Activated CD4-positive, alpha-beta memory T cell treated with anti-CD3 and anti-CD28 coated beads, Interleukin-2, amount 10 ng/mL, durations not matched to agents 7 days and 5 days (primary cell): ENCODE data around the gene STK4. TPM values are rescaled to one million over a fixed set of nuclear protein-coding genes. Genes with fewer than 3 reads are reported as not detected.
"Not testable (repeated sequence)": the region's sequence is repeated elsewhere in the genome, so short reads cannot be mapped to it uniquely, and the experiment has no call there.

Experiments
- CTCF ChIA-PET: fragments of 350-600 bp; sonication (Branson Sonifier 250); formaldehyde crosslinking; loops from one replicate; lab custom pipeline; 2021; ENCODE audit warnings: antibody characterized with exemption, inconsistent platforms; lab: Charles Lee
- POLR2A ChIA-PET: fragments of 350-600 bp; sonication (Branson Sonifier 250); formaldehyde crosslinking; loops from one replicate; lab custom pipeline; 2021; ENCODE audit warnings: antibody characterized with exemption; lab: Charles Lee
- DNase-seq: peaks from one replicate; pipeline ENCODE4 v3.0.0-alpha.2; 2020
- H3K27ac Mint-ChIP-seq: one replicate; pipeline ENCODE4 v1.8.0; 2021; ENCODE audit warnings: mild to moderate bottlenecking, mixed read lengths
- H3K27me3 Mint-ChIP-seq: one replicate; pipeline ENCODE4 v1.8.0; 2021; ENCODE audit warnings: mixed read lengths
- H3K36me3 Mint-ChIP-seq: one replicate; pipeline ENCODE4 v1.8.0; 2021; ENCODE audit warnings: low read depth, mixed read lengths
- H3K4me1 Mint-ChIP-seq: one replicate; pipeline ENCODE4 v1.8.0; 2021; ENCODE audit warnings: mixed read lengths
- H3K4me3 Mint-ChIP-seq: one replicate; pipeline ENCODE4 v1.8.0; 2021; ENCODE audit warnings: mild to moderate bottlenecking, mixed read lengths
- H3K9me3 Mint-ChIP-seq: one replicate; pipeline ENCODE4 v1.8.0; 2021; ENCODE audit warnings: mixed read lengths
- total RNA-seq, 2 experiments: library from RNA; stranded (reverse); gene quantifications; one replicate each; pipeline ENCODE4 v1.2.3, GENCODE V29; 2021

The STK4 gene
- total RNA-seq, 2 experiments from 2014 or later = 204 to 213 TPM

- POLR2A ChIA-PET = interaction anchor here (0.9 to 1.5 kb wide), 3 partner anchors 12 to 29 kb away, joined by 4 read pairs; no protein-coding TSS in a partner anchor
- no peaks in the 10 kb centered on the region for H3K27me3 Mint-ChIP-seq
- H3K9me3 Mint-ChIP-seq = no peaks in the 10 kb centered on the region
- no peak overlapping the region for H3K27ac Mint-ChIP-seq
- no peak overlapping the region for H3K4me3 Mint-ChIP-seq
- H3K4me1 Mint-ChIP-seq = peaks cover 40% of the 10 kb centered on the region
- CTCF ChIA-PET = interaction anchor here (0.6 to 1.3 kb wide), 3 partner anchors 8 to 173 kb away, joined by 3 to 7 read pairs (median 4); no protein-coding TSS in a partner anchor
- peaks cover 78% of the 10 kb centered on the region for H3K36me3 Mint-ChIP-seq
- no peak for DNase-seq
Observed at GRCh38 chr20:45019027-45019761, 52.9 kb downstream of the STK4 start.

GRCh38 chr20:45019762-45020123 lies 53.4 kb downstream of the STK4 start:
- no peak for DNase-seq
- H3K4me3 Mint-ChIP-seq = no peak overlapping the region
- H3K9me3 Mint-ChIP-seq = no peaks in the 10 kb centered on the region
- POLR2A ChIA-PET = interaction anchor here (0.9 to 1.5 kb wide), 3 partner anchors 13 to 29 kb away, joined by 4 read pairs; no protein-coding TSS in a partner anchor
- H3K36me3 Mint-ChIP-seq = peaks cover 80% of the 10 kb centered on the region
- peaks cover 37% of the 10 kb centered on the region for H3K4me1 Mint-ChIP-seq
- no peak overlapping the region for H3K27ac Mint-ChIP-seq
- H3K27me3 Mint-ChIP-seq = no peaks in the 10 kb centered on the region
- CTCF ChIA-PET = interaction anchor here (0.8 to 1.3 kb wide), 2 partner anchors 9 kb away, joined by 3 to 7 read pairs; no protein-coding TSS in a partner anchor

DNA sequence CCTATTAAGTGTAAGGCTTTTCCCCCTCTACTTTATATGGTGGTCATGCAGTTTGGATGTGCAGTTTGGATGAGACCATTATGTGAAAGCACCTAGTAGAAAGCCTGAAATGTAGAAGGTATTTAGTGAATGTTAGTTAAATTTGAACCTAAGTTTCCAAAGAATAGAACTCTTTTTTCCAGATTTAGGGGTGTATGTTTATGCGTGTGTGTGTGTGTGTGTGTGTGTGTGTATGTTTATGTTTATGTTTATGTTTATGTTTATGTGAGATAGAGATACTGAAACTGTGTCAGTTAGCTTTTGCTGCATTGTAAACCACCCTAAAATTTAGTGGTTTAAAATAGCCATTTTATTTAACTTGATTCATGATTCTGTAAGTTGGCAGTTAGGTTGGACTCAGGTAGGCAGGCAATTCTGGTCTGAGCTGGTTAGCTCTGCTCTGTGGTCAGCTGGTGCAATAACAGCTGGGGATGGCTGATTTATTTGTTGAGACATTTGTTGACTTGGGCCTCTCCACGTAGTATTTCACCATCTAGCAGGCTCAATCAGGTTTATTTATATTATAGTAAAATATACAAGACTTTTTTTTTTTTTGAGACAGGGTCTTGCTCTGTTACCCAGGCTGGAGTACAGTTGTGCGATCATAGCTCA lies 54.0 kb downstream of the STK4 start:
- H3K4me3 Mint-ChIP-seq = no peak overlapping the region
- H3K9me3 Mint-ChIP-seq = no peaks in the 10 kb centered on the region
- H3K27me3 Mint-ChIP-seq = no peaks in the 10 kb centered on the region
- H3K27ac Mint-ChIP-seq = peak overlapping the region; percentile 12
- CTCF ChIA-PET = interaction anchor here (0.8 to 1.3 kb wide), 2 partner anchors 8 to 9 kb away, joined by 3 to 7 read pairs; no protein-coding TSS in a partner anchor
- H3K36me3 Mint-ChIP-seq = peaks cover 81% of the 10 kb centered on the region
- no peak for DNase-seq
- H3K4me1 Mint-ChIP-seq = peaks cover 33% of the 10 kb centered on the region
- POLR2A ChIA-PET = interaction anchor here (0.7 to 1.5 kb wide), 4 partner anchors 9 to 30 kb away, joined by 3 to 4 read pairs (median 4); no protein-coding TSS in a partner anchor

DNA sequence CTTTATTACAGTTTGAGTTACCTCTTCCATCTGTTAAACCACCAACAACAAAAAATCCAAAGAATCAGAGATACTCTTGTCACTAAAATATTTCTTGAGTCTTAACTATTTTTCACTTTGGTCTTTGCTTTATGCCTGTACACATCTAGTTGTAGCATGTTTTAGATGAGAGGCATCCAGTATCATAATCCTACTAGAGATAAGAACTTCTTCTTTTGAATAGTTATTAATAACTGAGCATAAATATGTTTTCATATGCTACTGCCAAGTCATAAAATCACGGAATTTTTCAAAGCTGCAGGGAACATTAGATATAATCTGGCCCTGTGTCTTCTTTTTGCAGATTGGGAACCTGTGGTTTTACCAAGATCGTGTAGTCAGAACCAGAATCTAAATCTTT lies 55.3 kb downstream of the STK4 start:
- H3K27ac Mint-ChIP-seq = no peak overlapping the region
- H3K4me3 Mint-ChIP-seq = no peak overlapping the region
- H3K36me3 Mint-ChIP-seq = peaks cover 83% of the 10 kb centered on the region
- POLR2A ChIA-PET = interaction anchor here (1.3 kb wide), 1 partner anchor 44 kb away, joined by 4 read pairs; no protein-coding TSS in a partner anchor
- CTCF ChIA-PET = interaction anchor here (1.1 kb wide), 1 partner anchor 22 kb away, joined by 3 read pairs; no protein-coding TSS in a partner anchor
- no peaks in the 10 kb centered on the region for H3K9me3 Mint-ChIP-seq
- DNase-seq = no peak
- H3K27me3 Mint-ChIP-seq = no peaks in the 10 kb centered on the region
- H3K4me1 Mint-ChIP-seq = peaks cover 33% of the 10 kb centered on the region

DNA sequence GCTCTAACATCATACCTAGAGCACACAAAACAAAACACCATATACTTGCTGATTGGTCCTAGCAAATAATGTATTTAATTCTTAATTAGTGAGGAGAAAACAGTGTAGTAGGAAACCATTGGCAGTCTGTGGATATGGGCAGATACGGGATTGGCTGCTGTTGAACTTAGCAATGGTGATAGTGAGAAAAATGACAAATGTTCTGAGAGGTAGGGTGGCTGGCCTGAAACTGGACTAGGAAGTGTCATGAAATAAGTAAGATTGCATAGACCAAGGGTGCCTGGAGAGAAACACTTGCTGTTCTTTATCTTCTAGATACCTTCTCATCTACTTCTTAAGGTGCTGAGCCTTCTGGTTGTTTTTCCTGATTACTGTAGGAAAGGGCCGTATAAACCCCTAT lies 56.8 kb downstream of the STK4 start:
- CTCF ChIA-PET, H3K27ac Mint-ChIP-seq, H3K4me3 Mint-ChIP-seq, H3K27me3 Mint-ChIP-seq, H3K9me3 Mint-ChIP-seq, DNase-seq, POLR2A ChIA-PET: not testable (repeated sequence)
- peaks cover 83% of the 10 kb centered on the region for H3K36me3 Mint-ChIP-seq
- peaks cover 32% of the 10 kb centered on the region for H3K4me1 Mint-ChIP-seq

DNA sequence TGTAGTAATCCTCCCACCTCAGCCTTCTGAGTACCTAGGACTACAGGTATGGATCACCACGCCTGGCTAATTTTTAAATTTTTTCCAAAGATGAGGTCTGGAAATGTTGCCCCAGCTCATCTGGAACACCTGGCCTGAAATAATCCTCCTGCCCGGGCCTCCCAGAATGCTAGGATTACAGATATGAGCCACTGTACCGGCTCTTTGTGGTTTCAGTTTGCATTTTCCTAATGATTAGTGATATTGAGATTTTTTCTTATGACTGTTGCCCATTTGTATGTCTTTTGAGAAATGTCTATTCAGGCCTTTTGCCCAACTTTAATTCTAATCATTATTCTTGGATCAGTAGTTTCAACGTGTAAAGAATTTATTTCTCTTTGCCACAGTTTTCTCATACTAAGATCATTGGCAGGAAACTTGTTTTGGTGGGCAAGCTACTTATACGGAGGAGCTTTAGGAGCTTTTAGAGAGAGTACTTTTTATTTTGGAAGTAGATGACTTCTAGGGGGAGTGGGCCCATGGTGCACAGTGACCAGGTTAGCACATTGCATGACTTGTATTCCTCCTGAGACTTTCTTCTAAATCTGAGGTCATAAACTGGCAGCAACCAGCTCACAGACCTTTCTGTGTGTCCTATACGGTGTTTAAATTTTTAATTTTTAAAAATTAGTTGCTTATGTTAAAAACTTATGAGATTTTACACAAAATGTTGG lies 62.3 kb downstream of the STK4 start:
- ChIA-PET POLR2A (interaction anchor here (1.4 kb wide), 1 partner anchor 15 kb away, joined by 8 read pairs; no protein-coding TSS in a partner anchor), CTCF (interaction anchor here (0.8 to 3.1 kb wide), 7 partner anchors 9 to 69 kb away, joined by 3 to 13 read pairs (median 3); no protein-coding TSS in a partner anchor)
- Mint-ChIP-seq H3K27ac (peak overlapping the region; percentile 55), H3K36me3 (peaks cover 77% of the 10 kb centered on the region), H3K27me3 (no peaks in the 10 kb centered on the region), H3K4me1 (peaks cover 44% of the 10 kb centered on the region), H3K4me3 (no peak overlapping the region), H3K9me3 (no peaks in the 10 kb centered on the region)
- no peak for DNase-seq

GRCh38 chr20:45029884-45030283 lies 63.6 kb downstream of the STK4 start:
- DNase-seq = no peak
- ChIA-PET CTCF (interaction anchor here (1.3 to 3.1 kb wide), 5 partner anchors 9 to 264 kb away, joined by 3 to 13 read pairs (median 5); no protein-coding TSS in a partner anchor), POLR2A (interaction anchor here (1.0 to 1.4 kb wide), 2 partner anchors 9 to 14 kb away, joined by 3 to 8 read pairs; no protein-coding TSS in a partner anchor)
- no peaks in the 10 kb centered on the region for H3K27me3 Mint-ChIP-seq
- peaks cover 70% of the 10 kb centered on the region for H3K36me3 Mint-ChIP-seq
- H3K4me3 Mint-ChIP-seq = no peak overlapping the region
- H3K27ac Mint-ChIP-seq = no peak overlapping the region
- H3K4me1 Mint-ChIP-seq = peaks cover 48% of the 10 kb centered on the region
- H3K9me3 Mint-ChIP-seq = no peaks in the 10 kb centered on the region

DNA sequence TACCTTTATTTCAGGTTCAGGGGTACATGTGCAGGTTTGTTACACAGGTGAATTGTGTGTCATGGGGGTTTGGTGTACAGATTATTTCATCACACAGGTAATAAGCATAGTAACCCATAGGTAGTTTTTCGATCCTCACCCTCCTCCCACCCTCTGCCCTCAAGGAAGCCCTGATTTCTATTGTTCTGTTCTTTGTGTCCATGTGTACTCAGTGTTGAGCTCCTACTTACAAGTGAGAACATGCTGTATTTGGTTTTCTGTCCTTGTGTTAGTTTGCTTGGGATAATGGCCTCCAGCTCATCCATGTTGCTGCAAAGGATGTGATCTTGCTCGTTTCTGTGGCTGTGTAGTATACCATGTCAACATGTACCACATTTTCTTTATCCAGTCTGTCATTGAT lies 66.0 kb downstream of the STK4 start:
- no peaks in the 10 kb centered on the region for H3K27me3 Mint-ChIP-seq
- H3K9me3 Mint-ChIP-seq = no peaks in the 10 kb centered on the region
- CTCF ChIA-PET = no interaction called here
- no peak overlapping the region for H3K4me3 Mint-ChIP-seq
- POLR2A ChIA-PET = no interaction called here
- no peak for DNase-seq
- H3K27ac Mint-ChIP-seq = no peak overlapping the region
- peaks cover 64% of the 10 kb centered on the region for H3K36me3 Mint-ChIP-seq
- peaks cover 53% of the 10 kb centered on the region for H3K4me1 Mint-ChIP-seq

GRCh38 chr20:45032781-45033180 lies 66.5 kb downstream of the STK4 start:
- H3K27me3 Mint-ChIP-seq = no peaks in the 10 kb centered on the region
- H3K4me1 Mint-ChIP-seq = peaks cover 50% of the 10 kb centered on the region
- H3K27ac Mint-ChIP-seq = no peak overlapping the region
- no peaks in the 10 kb centered on the region for H3K9me3 Mint-ChIP-seq
- no peak overlapping the region for H3K4me3 Mint-ChIP-seq
- POLR2A ChIA-PET = no interaction called here
- CTCF ChIA-PET = no interaction called here
- no peak for DNase-seq
- H3K36me3 Mint-ChIP-seq = peaks cover 60% of the 10 kb centered on the region

- H3K4me3 Mint-ChIP-seq = no peak overlapping the region
- peaks cover 48% of the 10 kb centered on the region for H3K36me3 Mint-ChIP-seq
- no peaks in the 10 kb centered on the region for H3K9me3 Mint-ChIP-seq
- peaks cover 38% of the 10 kb centered on the region for H3K4me1 Mint-ChIP-seq
- DNase-seq = no peak
- no peaks in the 10 kb centered on the region for H3K27me3 Mint-ChIP-seq
- POLR2A ChIA-PET = interaction anchor here (1.0 to 1.7 kb wide), 3 partner anchors 8 to 17 kb away, joined by 3 to 6 read pairs (median 4); no protein-coding TSS in a partner anchor
- CTCF ChIA-PET = interaction anchor here (0.9 to 1.4 kb wide), 2 partner anchors 10 to 259 kb away, joined by 3 to 4 read pairs; no protein-coding TSS in a partner anchor
- H3K27ac Mint-ChIP-seq = no peak overlapping the region
Observed at GRCh38 chr20:45034436-45034835, 68.1 kb downstream of the STK4 start.

DNA sequence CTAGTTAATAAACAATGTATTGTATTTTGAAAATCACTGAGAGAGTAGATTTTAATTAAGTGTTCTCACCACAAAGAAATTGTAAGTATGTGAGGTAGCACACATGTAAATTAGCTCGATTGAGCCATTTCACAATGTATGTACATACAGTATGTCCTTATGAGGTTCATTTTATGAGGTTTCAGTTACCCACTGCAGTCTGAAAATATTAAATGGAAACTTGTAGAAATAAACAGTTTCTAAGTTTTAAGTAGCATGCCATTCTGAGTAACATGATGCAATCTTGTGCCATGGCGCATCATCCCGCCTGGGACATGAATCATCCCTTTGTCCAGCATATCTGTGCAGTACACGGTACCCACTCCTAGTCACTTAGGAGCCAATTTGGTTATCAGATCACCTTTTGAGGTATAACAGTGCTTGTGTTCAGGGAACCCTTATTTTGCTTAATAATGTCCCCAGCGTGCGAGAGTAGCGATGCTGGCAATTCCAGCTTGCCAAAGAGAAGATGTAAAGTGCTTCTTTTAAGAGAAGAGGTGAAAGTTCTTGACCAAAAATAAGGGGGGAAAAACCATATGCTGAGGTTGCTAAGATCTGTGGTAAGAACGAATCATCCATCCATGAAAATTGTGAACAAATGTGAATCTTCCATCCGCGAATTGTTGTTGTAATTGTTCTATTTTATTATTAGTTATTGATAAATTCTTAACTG lies 69.9 kb downstream of the STK4 start:
- ChIA-PET POLR2A (interaction anchor here (1.3 to 1.7 kb wide), 2 partner anchors 15 to 16 kb away, joined by 4 to 6 read pairs; no protein-coding TSS in a partner anchor), CTCF (interaction anchor here (1.2 to 1.4 kb wide), 2 partner anchors 8 to 29 kb away, joined by 4 to 5 read pairs; no protein-coding TSS in a partner anchor)
- Mint-ChIP-seq H3K36me3 (peaks cover 49% of the 10 kb centered on the region), H3K9me3 (no peaks in the 10 kb centered on the region), H3K27me3 (no peaks in the 10 kb centered on the region), H3K27ac (peak overlapping the region; percentile 65), H3K4me1 (peaks cover 48% of the 10 kb centered on the region), H3K4me3 (no peak overlapping the region)
- peak; percentile 38 for DNase-seq
